ENCODE data around the gene MARK2. TPM values are rescaled to one million over a fixed set of nuclear protein-coding genes. Genes with fewer than 3 reads are reported as not detected.

The MARK2 gene
- total RNA-seq, 1 experiment from 2014 or later = 39.8 TPM

DNA sequence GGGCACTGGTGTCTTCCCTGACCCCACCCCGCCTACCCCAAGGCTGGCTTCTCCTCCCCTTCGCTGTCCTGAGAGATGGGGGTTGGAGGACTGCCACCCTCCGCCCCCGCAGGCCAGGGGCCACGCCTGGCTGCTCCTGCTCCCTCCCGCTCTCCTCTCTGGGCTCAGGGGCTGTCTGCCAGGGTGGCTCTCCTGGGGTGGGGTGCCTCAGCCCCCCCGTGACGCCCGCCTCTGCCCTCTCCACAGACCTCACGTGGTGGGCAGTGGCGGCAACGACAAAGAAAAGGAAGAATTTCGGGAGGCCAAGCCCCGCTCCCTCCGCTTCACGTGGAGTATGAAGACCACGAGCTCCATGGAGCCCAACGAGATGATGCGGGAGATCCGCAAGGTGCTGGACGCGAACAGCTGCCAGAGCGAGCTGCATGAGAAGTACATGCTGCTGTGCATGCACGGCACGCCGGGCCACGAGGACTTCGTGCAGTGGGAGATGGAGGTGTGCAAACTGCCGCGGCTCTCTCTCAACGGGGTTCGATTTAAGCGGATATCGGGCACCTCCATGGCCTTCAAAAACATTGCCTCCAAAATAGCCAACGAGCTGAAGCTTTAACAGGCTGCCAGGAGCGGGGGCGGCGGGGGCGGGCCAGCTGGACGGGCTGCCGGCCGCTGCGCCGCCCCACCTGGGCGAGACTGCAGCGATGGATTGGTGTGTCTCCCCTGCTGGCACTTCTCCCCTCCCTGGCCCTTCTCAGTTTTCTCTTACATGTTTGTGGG, 69.9 kb downstream of the MARK2 start (continued):
- TF ChIP-seq, protein P1, sequence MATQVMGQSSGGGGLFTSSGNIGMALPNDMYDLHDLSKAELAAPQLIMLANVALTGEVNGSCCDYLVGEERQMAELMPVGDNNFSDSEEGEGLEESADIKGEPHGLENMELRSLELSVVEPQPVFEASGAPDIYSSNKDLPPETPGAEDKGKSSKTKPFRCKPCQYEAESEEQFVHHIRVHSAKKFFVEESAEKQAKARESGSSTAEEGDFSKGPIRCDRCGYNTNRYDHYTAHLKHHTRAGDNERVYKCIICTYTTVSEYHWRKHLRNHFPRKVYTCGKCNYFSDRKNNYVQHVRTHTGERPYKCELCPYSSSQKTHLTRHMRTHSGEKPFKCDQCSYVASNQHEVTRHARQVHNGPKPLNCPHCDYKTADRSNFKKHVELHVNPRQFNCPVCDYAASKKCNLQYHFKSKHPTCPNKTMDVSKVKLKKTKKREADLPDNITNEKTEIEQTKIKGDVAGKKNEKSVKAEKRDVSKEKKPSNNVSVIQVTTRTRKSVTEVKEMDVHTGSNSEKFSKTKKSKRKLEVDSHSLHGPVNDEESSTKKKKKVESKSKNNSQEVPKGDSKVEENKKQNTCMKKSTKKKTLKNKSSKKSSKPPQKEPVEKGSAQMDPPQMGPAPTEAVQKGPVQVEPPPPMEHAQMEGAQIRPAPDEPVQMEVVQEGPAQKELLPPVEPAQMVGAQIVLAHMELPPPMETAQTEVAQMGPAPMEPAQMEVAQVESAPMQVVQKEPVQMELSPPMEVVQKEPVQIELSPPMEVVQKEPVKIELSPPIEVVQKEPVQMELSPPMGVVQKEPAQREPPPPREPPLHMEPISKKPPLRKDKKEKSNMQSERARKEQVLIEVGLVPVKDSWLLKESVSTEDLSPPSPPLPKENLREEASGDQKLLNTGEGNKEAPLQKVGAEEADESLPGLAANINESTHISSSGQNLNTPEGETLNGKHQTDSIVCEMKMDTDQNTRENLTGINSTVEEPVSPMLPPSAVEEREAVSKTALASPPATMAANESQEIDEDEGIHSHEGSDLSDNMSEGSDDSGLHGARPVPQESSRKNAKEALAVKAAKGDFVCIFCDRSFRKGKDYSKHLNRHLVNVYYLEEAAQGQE (IDR thresholded peaks at IDR 0.05; ENCODE audit: low read depth) = no peak

DNA sequence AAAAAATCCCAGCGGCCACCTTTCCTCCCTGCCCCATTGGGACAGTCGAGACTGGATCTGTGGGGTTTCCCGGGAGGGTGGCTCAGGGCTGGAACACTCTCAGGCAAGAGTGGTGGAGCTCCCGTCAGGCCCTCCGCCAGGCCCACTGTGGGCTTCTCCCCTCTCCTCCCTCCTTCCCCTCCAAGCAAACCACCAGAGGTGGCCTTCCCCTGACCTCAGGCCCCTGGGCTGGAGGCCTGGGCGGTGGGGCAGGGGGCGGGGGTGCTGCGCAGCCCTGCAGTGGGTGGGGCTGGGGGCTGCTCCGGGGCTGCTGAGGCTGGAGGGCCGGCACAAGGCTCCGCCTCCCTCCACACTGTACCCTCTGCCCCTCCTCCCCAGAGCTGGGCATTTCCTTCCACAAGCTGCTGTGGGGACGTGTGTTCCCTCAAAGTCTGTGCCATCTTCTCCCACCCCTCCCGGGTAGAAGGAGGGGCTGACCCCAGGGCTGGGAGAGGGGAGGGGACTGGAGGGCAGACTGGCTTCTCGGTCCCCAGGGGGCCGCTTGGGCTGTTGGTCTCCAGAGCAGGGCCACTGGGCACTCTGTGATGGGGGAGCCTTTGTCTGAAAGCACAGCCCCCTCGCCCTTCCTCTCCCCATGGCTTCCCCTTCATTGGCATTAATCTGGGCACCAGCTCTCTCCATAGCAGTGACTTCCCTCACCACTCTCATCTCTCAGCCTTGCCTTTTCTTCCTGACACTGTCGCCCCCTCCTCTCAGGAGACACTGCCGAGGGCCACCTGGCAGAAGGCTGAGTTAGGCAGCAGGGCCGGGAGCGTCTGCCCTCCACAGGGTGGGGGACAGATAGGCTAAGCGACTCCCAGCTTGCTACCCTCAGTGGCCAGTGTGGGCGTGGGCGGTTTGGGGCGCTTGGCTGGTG, 70.9 kb downstream of the MARK2 start:
- Histone ChIP-seq H3K4me2 (ENCODE audit: low read length) (no peak overlapping the region), H4K20me1 (ENCODE audit: insufficient read depth) (no peaks in the 10 kb centered on the region), H3K79me2 (ENCODE audit: insufficient read depth, low read length) (no peaks in the 10 kb centered on the region), H3K4me3 (replicated peaks in 1 of 2; ENCODE audit: low read depth in 1 of 2, low read length in 2 of 2) (no peak overlapping the region), H3K27me3 (ENCODE audit: insufficient read depth, low read length) (no peaks in the 10 kb centered on the region), H3K9me2 (ENCODE audit: insufficient read depth) (no peaks in the 10 kb centered on the region), H3K36me3 (ENCODE audit: control insufficient read depth in 1 of 2, insufficient read depth in 2 of 2, low read length in 2 of 2) (peaks cover 0 to 4% of the 10 kb centered on the region in 2 experiments; a peak in 3 of 4 replicates), H3K9me3 (ENCODE audit: control insufficient read depth in 1 of 2, insufficient read depth in 1 of 2, low read depth in 1 of 2, low read length in 2 of 2) (no peaks in the 10 kb centered on the region), H3K9ac (ENCODE audit: low read length) (no peak overlapping the region), H3K4me1 (ENCODE audit: control insufficient read depth in 1 of 2, insufficient read depth in 2 of 2, low read length in 2 of 2) (no peaks in the 10 kb centered on the region), H2AFZ (ENCODE audit: low read depth, low read length, poor library complexity, severe bottlenecking) (no peak overlapping the region), H3K27ac (ENCODE audit: low read depth, low read length) (no peak overlapping the region)
- CTCF ChIA-PET = no interaction called here
- POLR2A ChIA-PET = no interaction called here
- DNase-seq (ENCODE audit: low read depth, low spot score) = no peak
- BruUV-seq (replicated peaks) = no TSS peak
- intact Hi-C loops (cut with micrococcal nuclease) = no loop called here
- RAD21 ChIA-PET (ENCODE audit: low non-redundant PET in 1 of 2, low total read pairs in 2 of 2, uncharacterized antibody in 2 of 2, unreplicated experiment in 2 of 2) = no interaction called here
- 0 out of 2 replicates have a peak, but pooled peaks have one; percentile 21 for ATAC-seq
- TF ChIP-seq POLR2A (IDR thresholded peaks at IDR 0.05; ENCODE audit: borderline replicate concordance, extremely low read depth, insufficient read depth, insufficient read length) = no peak
- TF ChIP-seq CEBPB (IDR thresholded peaks at IDR 0.05; ENCODE audit: low read depth) = no peak
- TF ChIP-seq, protein P2, sequence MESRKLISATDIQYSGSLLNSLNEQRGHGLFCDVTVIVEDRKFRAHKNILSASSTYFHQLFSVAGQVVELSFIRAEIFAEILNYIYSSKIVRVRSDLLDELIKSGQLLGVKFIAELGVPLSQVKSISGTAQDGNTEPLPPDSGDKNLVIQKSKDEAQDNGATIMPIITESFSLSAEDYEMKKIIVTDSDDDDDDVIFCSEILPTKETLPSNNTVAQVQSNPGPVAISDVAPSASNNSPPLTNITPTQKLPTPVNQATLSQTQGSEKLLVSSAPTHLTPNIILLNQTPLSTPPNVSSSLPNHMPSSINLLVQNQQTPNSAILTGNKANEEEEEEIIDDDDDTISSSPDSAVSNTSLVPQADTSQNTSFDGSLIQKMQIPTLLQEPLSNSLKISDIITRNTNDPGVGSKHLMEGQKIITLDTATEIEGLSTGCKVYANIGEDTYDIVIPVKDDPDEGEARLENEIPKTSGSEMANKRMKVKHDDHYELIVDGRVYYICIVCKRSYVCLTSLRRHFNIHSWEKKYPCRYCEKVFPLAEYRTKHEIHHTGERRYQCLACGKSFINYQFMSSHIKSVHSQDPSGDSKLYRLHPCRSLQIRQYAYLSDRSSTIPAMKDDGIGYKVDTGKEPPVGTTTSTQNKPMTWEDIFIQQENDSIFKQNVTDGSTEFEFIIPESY (IDR thresholded peaks at IDR 0.05; ENCODE audit: extremely low read depth, insufficient replicate concordance, low read length) = no peak
- TF ChIP-seq CBX3 (IDR thresholded peaks at IDR 0.05; ENCODE audit: low read depth) = no peak
- TF ChIP-seq ZFX (IDR thresholded peaks at IDR 0.05) = no peak
- no peak for TF ChIP-seq JUND (IDR thresholded peaks at IDR 0.05)
- TF ChIP-seq TCF7L2 (IDR thresholded peaks at IDR 0.05; ENCODE audit: borderline replicate concordance, extremely low read depth, insufficient read depth, insufficient read length) = no peak
- no peak for TF ChIP-seq YY1 (IDR thresholded peaks at IDR 0.05; ENCODE audit: extremely low read depth, insufficient replicate concordance, low read depth, low read length)
- no peak for TF ChIP-seq POLR2AphosphoS5 (IDR thresholded peaks at IDR 0.05; ENCODE audit: low read depth, low read length)
- TF ChIP-seq EZH2phosphoT487 (IDR thresholded peaks at IDR 0.05; ENCODE audit: borderline replicate concordance) = no peak
- TF ChIP-seq SRF (IDR thresholded peaks at IDR 0.05; ENCODE audit: low read depth) = no peak
- TF ChIP-seq ELF1 (IDR thresholded peaks at IDR 0.05; ENCODE audit: borderline replicate concordance, low read depth) = no peak
- no peak for TF ChIP-seq SIN3A (IDR thresholded peaks at IDR 0.05; ENCODE audit: low read depth)
- TF ChIP-seq SP1 (IDR thresholded peaks at IDR 0.05; ENCODE audit: low read depth) = no peak
- no peak for TF ChIP-seq FOSL1 (IDR thresholded peaks at IDR 0.05; ENCODE audit: low read depth)
